GM12878 (cell line): Measurements from ENCODE around the gene MAGT1. TPM values are rescaled to one million over a fixed set of nuclear protein-coding genes. Genes with fewer than 3 reads are reported as not detected.

Experiments used
- ATAC-seq: fragments of 200-7000 bp; cut with Tn5 transposase; 3 replicates; pipeline ENCODE4 v1.9.1; 2020; ENCODE audit warnings: mild to moderate bottlenecking, moderate library complexity
- BruUV-seq: library from RNA; stranded (reverse); fragments of 400-500 nt; replicated peaks from 2 replicates; lab custom pipeline; 2021; lab: Mats Ljungman, UMichigan
- CTCF ChIA-PET: fragments of 300-600 bp; sonication (Branson Sonifier 250); formaldehyde crosslinking; extraction: SDS; loops from one replicate; lab custom pipeline; 2021; ENCODE audit warnings: inconsistent platforms; lab: Yijun Ruan, JAX
- POLR2A ChIA-PET: fragments of 350-600 bp; formaldehyde crosslinking; extraction: SDS; loops from one replicate; lab custom pipeline; 2021; ENCODE audit warnings: inconsistent platforms; lab: Charles Lee
- RAD21 ChIA-PET: fragments of 300-600 bp; sonication (Branson Sonifier 250); formaldehyde crosslinking; loops from one replicate; lab custom pipeline; 2023; ENCODE audit warnings: antibody characterized with exemption; ENCODE audit not compliant: unreplicated experiment; lab: Charles Lee
- SMC1A ChIA-PET: fragments of 300-600 bp; sonication (Branson Sonifier 250); formaldehyde crosslinking; loops from one replicate; lab custom pipeline; 2023; ENCODE audit not compliant: unreplicated experiment, uncharacterized antibody; lab: Charles Lee
- DNase-seq: peaks from one replicate; pipeline ENCODE4 v3.0.0-alpha.2; 2011; ENCODE audit warnings: low read depth, low spot score
- FAIRE-seq: peaks from 3 replicates; lab custom pipeline; 2011; peaks lifted over from hg19 to GRCh38; lab: Jason Lieb, UNC
- H2AFZ ChIP-seq: 2 replicates; pipeline ENCODE4 v1.6.0; 2011; ENCODE audit warnings: low read depth, low read length, control low read depth; ENCODE audit not compliant: control insufficient read depth
- H3K27ac ChIP-seq: 2 replicates; pipeline ENCODE4 v1.5.1; 2011; ENCODE audit warnings: control low read depth; ENCODE audit not compliant: control insufficient read depth, insufficient read depth
- H3K27me3 ChIP-seq, 2 experiments: replicated peaks in 1 of 2; 2 replicates each; pipeline versions ENCODE4 v1.6.0 to v1.6.1; 2011; ENCODE audit warnings: low read length in 1 of 2; ENCODE audit not compliant: control insufficient read depth in 2 of 2, insufficient read depth in 2 of 2
- H3K36me3 ChIP-seq, 2 experiments: 2 replicates each; pipeline ENCODE4 v1.5.1; 2011; ENCODE audit warnings: low read length in 1 of 2; ENCODE audit not compliant: control insufficient read depth in 2 of 2, insufficient read depth in 2 of 2
- H3K4me1 ChIP-seq: 2 replicates; pipeline ENCODE4 v1.6.1; 2011; ENCODE audit warnings: mild to moderate bottlenecking, low read length, moderate library complexity, mixed read lengths; ENCODE audit not compliant: control insufficient read depth, insufficient read depth
- H3K4me2 ChIP-seq: 2 replicates; pipeline ENCODE4 v1.6.0; 2011; ENCODE audit warnings: control low read depth; ENCODE audit not compliant: control insufficient read depth, insufficient read depth
- H3K4me3 ChIP-seq: fragments of 200-600 bp; sonication (generic); 2 replicates; pipeline ENCODE4 v1.5.1; 2016
- H3K79me2 ChIP-seq: 2 replicates; pipeline ENCODE4 v1.6.0; 2011; ENCODE audit warnings: low read length; ENCODE audit not compliant: control insufficient read depth, insufficient read depth
- H3K9ac ChIP-seq: 2 replicates; pipeline ENCODE4 v1.8.0; 2011; ENCODE audit warnings: low read length, control low read depth, mixed read lengths; ENCODE audit not compliant: control insufficient read depth, insufficient read depth
- H3K9me3 ChIP-seq: replicated peaks from 3 replicates; pipeline ENCODE4 v1.5.1; 2011; ENCODE audit warnings: mild to moderate bottlenecking, low read length; ENCODE audit not compliant: control insufficient read depth, insufficient read depth
- H4K20me1 ChIP-seq: 2 replicates; pipeline ENCODE4 v1.6.0; 2011; ENCODE audit not compliant: control insufficient read depth, insufficient read depth
- ASH2L ChIP-seq: fragments of 300-600, 200-600 bp; sonication (generic); IDR thresholded peaks from 2 replicates; pipeline ENCODE4 v1.6.1; 2017; ENCODE audit warnings: low read depth, mild to moderate bottlenecking, borderline replicate concordance
- ATF7 ChIP-seq: fragments of 450-650 bp; IDR thresholded peaks from 2 replicates; pipeline ENCODE4 v1.6.1; 2016; ENCODE audit warnings: low read depth, mild to moderate bottlenecking
- CBX5 ChIP-seq: sonication (generic); IDR thresholded peaks from 2 replicates; pipeline ENCODE4 v1.6.1; 2016; ENCODE audit warnings: low read depth, moderate library complexity, mild to moderate bottlenecking, inconsistent platforms
- CHD4 ChIP-seq: fragments of 200-600 bp; sonication (generic); IDR thresholded peaks from 2 replicates; pipeline ENCODE4 v1.6.1; 2016; ENCODE audit warnings: mild to moderate bottlenecking
- FOS ChIP-seq: IDR thresholded peaks from 3 replicates; pipeline ENCODE4 v1.6.1; 2011; ENCODE audit warnings: borderline replicate concordance; ENCODE audit not compliant: insufficient read length; ENCODE audit errors: extremely low read depth
- FOXK2 ChIP-seq: fragments of 450-650 bp; IDR thresholded peaks from 2 replicates; pipeline ENCODE4 v1.6.1; 2017; ENCODE audit warnings: mild to moderate bottlenecking, moderate library complexity
- HCFC1 ChIP-seq: fragments of 150-350 bp; IDR thresholded peaks from 2 replicates; pipeline ENCODE4 v1.6.1; 2014; ENCODE audit warnings: low read length
- IRF5 ChIP-seq: fragments of 450-650 bp; IDR thresholded peaks from 2 replicates; pipeline ENCODE4 v1.6.1; 2017; ENCODE audit warnings: borderline replicate concordance
- MXI1 ChIP-seq: fragments of 150-350 bp; IDR thresholded peaks from 2 replicates; pipeline ENCODE4 v1.6.1; 2011; ENCODE audit warnings: low read depth, mild to moderate bottlenecking, inconsistent platforms, low read length, improper control_type of control experiment
- NBN ChIP-seq: fragments of 450-650 bp; IDR thresholded peaks from 2 replicates; pipeline ENCODE4 v1.6.1; 2016
- RAD21 ChIP-seq: IDR thresholded peaks from 2 replicates; pipeline ENCODE4 v1.6.1; 2011; ENCODE audit warnings: mild to moderate bottlenecking, low read depth, low read length, moderate library complexity; ENCODE audit not compliant: insufficient read depth
- RELA ChIP-seq: fragments of 450-650 bp; IDR thresholded peaks from 2 replicates; pipeline ENCODE4 v1.8.0; 2014; ENCODE audit warnings: borderline replicate concordance; ENCODE audit not compliant: partially characterized antibody
- RUNX3 ChIP-seq: IDR thresholded peaks from 2 replicates; pipeline ENCODE4 v1.6.1; 2012; ENCODE audit warnings: low read length, inconsistent platforms
- SREBF2 ChIP-seq: IDR thresholded peaks from 2 replicates; pipeline ENCODE4 v1.6.1; 2012; ENCODE audit warnings: mild to moderate bottlenecking, low read length
- ZBED1 ChIP-seq: IDR thresholded peaks from 2 replicates; pipeline ENCODE4 v1.6.1; 2016; ENCODE audit warnings: borderline replicate concordance
- ZBTB11 ChIP-seq: fragments of 450-650 bp; formaldehyde crosslinking; IDR thresholded peaks from 2 replicates; pipeline ENCODE4 v1.5.0; 2022; ENCODE audit warnings: mild to moderate bottlenecking, missing genetic modification characterization
- ZNF622 ChIP-seq: fragments of 450-650 bp; IDR thresholded peaks from 2 replicates; pipeline ENCODE4 v1.6.1; 2017; ENCODE audit warnings: mild to moderate bottlenecking, inconsistent platforms
- WGBS: methylation state at CpG from one replicate; pipeline ENCODE4 v1.1.6; 2016; ENCODE audit warnings: low lambda C conversion rate; ENCODE audit not compliant: insufficient replicate concordance, insufficient coverage; ENCODE audit errors: missing lambda C conversion rate; 5-methylcytosine and 5-hydroxymethylcytosine counted together
- in situ Hi-C: fragments of 300-500 bp; cut with MboI; formaldehyde crosslinking; loops from 9 replicates; pipeline ENCODE4 v1.14.3; 2018; ENCODE audit warnings: mixed read lengths
- intact Hi-C: fragments of 100-400 bp; cut with micrococcal nuclease; formaldehyde crosslinking; loops from one replicate; pipeline ENCODE4 v1.14.2; 2022; ENCODE audit not compliant: unreplicated experiment
- polyA plus RNA-seq, 11 experiments: library from polyadenylated mRNA; depleted of rRNA in 4 of 11; unstranded in 6 of 11; stranded (reverse) in 5 of 11; fragments of >200 nt; fragmentation: Nextera tagmentation in 4 of 11; fragmentation: Illumina TruSeq in 1 of 11; extraction: Ambion mirVana in 4 of 11; extraction: Trizol in 1 of 11; gene quantifications; 1 replicate in 1 of 11; 2 replicates in 10 of 11; pipeline versions ENCODE4 v1.2.1 to v1.2.3, GENCODE V29; 2011 to 2016; ENCODE audit warnings: inconsistent platforms in 2 of 11, missing spikeins in 2 of 11, low read depth in 1 of 11
- total RNA-seq, 4 experiments: library from RNA; depleted of rRNA in 3 of 4; stranded (reverse); fragments of >200 nt in 3 of 4; fragmentation: Illumina TruSeq in 1 of 4; extraction: Trizol in 1 of 4; gene quantifications; 2 replicates each; pipeline versions ENCODE4 v1.2.1 to v1.2.3, GENCODE V29; 2013 to 2021
- TF ChIP-seq, protein P1 (sequence below): fragments of 450-650 bp; conservative IDR thresholded peaks from 2 replicates; pipeline ENCODE4 v1.6.1; 2017; ENCODE audit warnings: mild to moderate bottlenecking, moderate library complexity
- TF ChIP-seq, protein P2 (sequence below): fragments of 450-650 bp; IDR thresholded peaks from 2 replicates; pipeline ENCODE4 v1.6.1; 2014; ENCODE audit warnings: mild to moderate bottlenecking

Gene MAGT1
- total and polyA plus RNA-seq, 10 of the 15 experiments (the other 5 are each of a cell fraction or from before 2014, with no cell fraction given) = 28.0 to 59.1 (median 47.9) TPM

DNA sequence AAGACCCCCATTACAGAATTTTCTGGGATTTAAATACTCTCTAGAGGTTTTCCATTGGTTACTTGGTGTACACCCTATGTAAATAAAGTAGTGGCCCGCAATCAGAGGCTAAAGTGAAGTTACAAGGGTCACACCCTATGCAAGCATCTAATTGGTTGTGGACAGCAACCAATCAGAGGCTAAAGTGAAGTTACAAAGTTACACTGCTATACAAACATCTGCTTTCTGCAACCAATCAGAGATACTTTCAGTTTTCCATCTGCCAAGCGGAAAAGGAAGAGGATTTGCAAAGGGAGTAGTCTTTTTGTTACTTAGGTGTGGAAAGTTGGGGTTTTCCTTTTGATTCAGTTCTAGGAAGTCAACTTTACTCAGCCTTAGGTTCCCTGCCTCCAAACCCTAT is 107.2 kb downstream of the MAGT1 start:
- no peak for FAIRE-seq
- POLR2A ChIA-PET = no interaction called here

More for the DNA sequence above, 107.2 kb downstream of the MAGT1 start:
- Histone ChIP-seq H4K20me1 (no peaks in the 10 kb centered on the region), H3K36me3 (no peaks in the 10 kb centered on the region), H3K9ac (no peak overlapping the region), H3K79me2 (peaks cover 38% of the 10 kb centered on the region), H2AFZ (no peak overlapping the region; the same call in 1 of the 2 replicates), H3K27me3 (no peaks in the 10 kb centered on the region), H3K27ac (no peak overlapping the region), H3K4me2 (no peak overlapping the region), H3K9me3 (no peaks in the 10 kb centered on the region; the same call in 2 of the 3 replicates), H3K4me1 (no peaks in the 10 kb centered on the region), H3K4me3 (no peak overlapping the region)
- SMC1A ChIA-PET = no interaction called here
- intact Hi-C loops = no loop called here
- BruUV-seq = no TSS peak
- ATAC-seq (no peak), DNase-seq (no peak)
- RAD21 ChIA-PET = no interaction called here
- in situ Hi-C loops = no loop called here
- WGBS = 49% methylated on average over 2 of the region's 2 CpGs
- no peak for TF ChIP-seq RELA
- no peak for TF ChIP-seq ZBTB11 (CRISPR knock-in tag)
- no peak for TF ChIP-seq CBX5
- no peak for TF ChIP-seq MXI1
- TF ChIP-seq FOS = no peak
- no peak for TF ChIP-seq NBN
- no peak for TF ChIP-seq HCFC1
- TF ChIP-seq ATF7 = no peak
- no peak for TF ChIP-seq ZBED1
- no peak for TF ChIP-seq RUNX3
- TF ChIP-seq SREBF2 = no peak
- TF ChIP-seq ASH2L = no peak
- no peak for TF ChIP-seq CHD4
- no peak for TF ChIP-seq ZNF622
- TF ChIP-seq, protein P1, sequence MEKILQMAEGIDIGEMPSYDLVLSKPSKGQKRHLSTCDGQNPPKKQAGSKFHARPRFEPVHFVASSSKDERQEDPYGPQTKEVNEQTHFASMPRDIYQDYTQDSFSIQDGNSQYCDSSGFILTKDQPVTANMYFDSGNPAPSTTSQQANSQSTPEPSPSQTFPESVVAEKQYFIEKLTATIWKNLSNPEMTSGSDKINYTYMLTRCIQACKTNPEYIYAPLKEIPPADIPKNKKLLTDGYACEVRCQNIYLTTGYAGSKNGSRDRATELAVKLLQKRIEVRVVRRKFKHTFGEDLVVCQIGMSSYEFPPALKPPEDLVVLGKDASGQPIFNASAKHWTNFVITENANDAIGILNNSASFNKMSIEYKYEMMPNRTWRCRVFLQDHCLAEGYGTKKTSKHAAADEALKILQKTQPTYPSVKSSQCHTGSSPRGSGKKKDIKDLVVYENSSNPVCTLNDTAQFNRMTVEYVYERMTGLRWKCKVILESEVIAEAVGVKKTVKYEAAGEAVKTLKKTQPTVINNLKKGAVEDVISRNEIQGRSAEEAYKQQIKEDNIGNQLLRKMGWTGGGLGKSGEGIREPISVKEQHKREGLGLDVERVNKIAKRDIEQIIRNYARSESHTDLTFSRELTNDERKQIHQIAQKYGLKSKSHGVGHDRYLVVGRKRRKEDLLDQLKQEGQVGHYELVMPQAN = no peak
- TF ChIP-seq IRF5 = no peak
- TF ChIP-seq, protein P2, sequence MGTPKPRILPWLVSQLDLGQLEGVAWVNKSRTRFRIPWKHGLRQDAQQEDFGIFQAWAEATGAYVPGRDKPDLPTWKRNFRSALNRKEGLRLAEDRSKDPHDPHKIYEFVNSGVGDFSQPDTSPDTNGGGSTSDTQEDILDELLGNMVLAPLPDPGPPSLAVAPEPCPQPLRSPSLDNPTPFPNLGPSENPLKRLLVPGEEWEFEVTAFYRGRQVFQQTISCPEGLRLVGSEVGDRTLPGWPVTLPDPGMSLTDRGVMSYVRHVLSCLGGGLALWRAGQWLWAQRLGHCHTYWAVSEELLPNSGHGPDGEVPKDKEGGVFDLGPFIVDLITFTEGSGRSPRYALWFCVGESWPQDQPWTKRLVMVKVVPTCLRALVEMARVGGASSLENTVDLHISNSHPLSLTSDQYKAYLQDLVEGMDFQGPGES = no peak
- no peak for TF ChIP-seq FOXK2
- TF ChIP-seq RAD21 = no peak
- CTCF ChIA-PET = no interaction called here
